Measurements from ENCODE around the gene MLIP.
"Not testable (repeated sequence)": the region's sequence is repeated elsewhere in the genome, so short reads cannot be mapped to it uniquely, and the experiment has no call there.

The MLIP gene

GRCh38 chr6:54140811-54141210, 29.6 kb downstream of the MLIP start:
- DNase-seq (ENCODE audit: low read depth in 2 of 2), result no peak

GRCh38 chr6:54142889-54143519, 31.8 kb downstream of the MLIP start:
- no peak for DNase-seq (ENCODE audit: low read depth in 2 of 2)

DNA sequence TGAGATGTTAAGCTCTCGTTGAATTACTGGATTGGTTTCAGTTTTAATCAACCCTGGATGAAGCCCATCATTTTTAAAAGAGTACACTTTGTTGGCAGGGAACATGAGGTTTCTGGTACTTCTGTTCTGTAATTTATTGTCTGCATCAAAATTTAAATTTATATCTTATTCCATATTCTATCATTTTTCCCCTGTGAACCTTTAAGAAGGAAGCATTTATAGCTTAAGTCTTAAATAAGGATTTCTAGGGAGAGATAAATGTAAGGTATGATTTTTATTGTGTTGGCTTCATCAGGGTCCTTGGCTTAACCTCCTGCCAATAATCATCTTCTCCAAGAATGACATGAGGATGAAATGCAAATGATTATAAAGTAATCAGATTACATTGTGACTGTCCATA, 40.6 kb downstream of the MLIP start:
- no peak for DNase-seq (ENCODE audit: low read depth in 2 of 2)

DNA sequence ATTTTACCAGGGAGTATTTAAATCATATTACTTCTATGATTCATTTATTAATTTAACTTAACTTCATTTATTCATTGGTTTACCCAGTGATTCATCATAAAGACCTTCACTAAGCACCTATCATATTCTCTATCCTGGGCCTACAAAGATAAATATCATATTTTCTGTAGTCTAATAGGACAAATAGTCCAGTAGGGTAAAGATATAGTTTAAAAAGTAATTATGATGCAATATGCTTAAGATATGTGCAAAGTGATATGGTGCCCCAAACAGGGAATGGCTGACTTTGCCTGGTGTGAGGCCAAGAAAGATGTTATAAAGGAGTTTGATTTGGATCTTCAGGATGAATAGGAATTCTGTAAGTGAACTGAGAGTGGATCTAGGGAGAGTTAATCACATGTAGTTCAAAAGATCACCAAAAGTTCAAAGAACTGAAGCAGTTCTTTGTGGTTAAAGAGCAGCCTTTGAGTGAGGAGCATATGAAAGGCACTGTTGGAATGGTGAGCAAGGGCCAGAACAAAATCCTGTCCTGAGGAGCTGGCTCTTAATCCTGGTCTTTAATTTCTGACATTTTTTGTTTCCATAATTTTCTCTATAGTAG, 45.5 kb downstream of the MLIP start:
- no peak for DNase-seq (ENCODE audit: low read depth in 2 of 2)

DNA sequence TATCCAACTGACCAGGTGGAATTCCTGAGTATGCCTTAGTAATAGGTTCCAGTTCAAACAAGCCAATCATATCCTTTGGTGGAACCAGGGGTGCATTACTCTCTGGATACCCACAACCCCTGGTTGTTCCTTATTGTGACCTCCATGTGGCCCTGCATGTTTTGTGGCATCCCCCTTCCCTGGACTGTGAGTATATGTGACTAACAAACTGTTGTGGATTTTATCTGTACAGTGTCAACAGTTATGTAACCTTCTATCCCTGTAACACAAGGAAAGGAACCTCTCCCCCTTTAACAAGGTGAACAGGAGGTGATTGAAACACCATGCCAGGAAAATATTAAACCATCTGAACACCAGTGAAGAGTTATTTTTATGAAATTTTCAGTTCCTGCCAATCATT, 46.2 kb downstream of the MLIP start:
- DNase-seq (ENCODE audit: low read depth in 2 of 2), result no peak

GRCh38 chr6:54173089-54173488, 61.8 kb downstream of the MLIP start:
- DNase-seq (ENCODE audit: low read depth in 2 of 2), result no peak

DNA sequence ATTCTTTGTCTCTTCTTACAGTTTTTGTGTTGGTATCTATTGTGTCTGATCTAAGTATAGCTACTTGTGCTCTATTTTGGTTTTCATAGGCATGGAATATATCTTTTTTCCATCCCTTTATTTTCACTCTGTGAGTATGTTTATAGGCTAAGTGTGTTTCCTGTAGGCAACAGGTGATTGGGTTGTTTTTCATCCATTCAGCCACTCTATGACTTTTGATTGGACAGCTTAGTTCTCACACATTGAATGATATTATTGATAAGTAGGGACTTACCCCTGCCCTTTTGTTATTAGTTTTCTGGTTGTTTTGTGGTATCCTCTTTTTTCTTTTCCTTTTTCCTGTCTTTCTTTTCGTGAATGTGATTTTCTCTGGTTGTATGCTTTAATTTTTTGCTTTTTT, 67.9 kb downstream of the MLIP start:
- DNase-seq (ENCODE audit: low read depth in 2 of 2), result no peak

DNA sequence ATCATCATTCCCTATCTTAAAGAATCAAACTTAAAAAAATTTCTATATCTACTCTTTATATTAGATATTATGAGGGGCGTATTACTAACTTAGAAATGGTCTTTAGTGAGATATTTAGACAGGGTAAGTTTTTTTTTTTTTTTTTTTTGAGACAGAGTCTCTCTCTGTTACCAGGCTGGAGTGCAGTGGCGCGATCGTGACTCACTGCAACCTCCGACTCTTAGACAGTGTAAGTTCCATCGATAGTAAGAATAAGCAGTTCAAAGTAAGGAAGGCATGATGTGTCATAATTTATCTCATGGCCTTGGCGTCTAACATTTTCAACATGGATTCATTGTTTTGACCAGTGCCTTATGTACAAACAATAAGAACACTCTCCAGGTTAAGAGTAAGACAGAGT, 72.4 kb downstream of the MLIP start:
- DNase-seq (ENCODE audit: low read depth in 2 of 2), result no peak

DNA sequence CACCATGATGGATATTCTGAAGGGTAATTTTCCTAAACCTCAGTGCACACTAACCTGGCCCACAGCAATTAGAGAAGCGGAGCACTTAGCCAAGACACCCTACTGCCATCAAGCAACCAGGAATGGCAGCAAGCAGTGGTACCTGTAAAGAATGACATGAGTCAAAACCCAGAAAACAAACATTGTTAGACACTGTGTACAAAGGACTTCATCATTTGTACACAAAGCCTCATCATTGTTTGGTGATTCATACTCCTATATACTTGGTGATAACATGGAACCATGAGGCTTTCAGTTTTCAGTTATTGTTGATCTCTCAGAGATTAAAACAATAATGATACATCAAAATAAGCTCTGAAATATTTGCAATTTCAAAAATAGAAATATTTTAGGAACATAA, 74.6 kb downstream of the MLIP start:
- DNase-seq (ENCODE audit: low read depth in 2 of 2), result no peak

DNA sequence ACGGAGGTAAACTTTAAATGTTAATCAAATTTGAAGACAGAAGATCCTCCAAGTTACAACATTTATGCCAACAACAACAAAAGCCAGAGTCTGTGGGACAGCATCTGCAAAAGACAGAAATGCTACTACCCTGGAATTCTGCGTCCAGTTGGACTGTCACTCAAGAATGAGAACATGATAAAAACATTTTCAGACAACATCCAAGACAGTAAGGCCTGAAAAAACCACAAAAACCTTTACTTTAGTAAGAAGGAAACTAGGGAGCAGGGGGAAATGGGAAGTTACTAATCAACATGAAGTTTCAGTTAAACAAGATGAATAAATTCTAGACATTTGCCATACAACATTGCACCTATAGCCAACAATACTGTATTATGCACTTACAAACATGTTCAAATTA, 77.6 kb downstream of the MLIP start:
- DNase-seq (ENCODE audit: low read depth in 2 of 2), result no peak

DNA sequence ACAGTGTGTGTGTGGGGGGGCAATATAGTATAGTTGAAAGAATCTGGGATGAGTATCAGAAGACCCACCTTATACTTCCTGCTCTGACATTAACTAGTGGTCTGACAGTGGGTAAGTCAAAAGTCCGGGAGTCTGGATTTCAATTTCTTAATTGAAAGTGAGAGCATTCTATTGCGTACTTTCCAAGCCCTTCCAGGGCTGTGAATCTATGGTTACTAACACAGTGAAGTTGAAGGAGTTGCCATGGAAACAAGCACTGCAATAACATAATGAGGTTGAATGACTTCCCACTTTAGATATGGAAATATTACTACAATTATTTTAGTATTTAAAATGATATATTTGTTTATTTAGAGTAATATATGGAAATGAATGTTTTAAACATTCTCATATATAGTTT, 80.2 kb downstream of the MLIP start:
- no peak for DNase-seq (ENCODE audit: low read depth in 2 of 2)

DNA sequence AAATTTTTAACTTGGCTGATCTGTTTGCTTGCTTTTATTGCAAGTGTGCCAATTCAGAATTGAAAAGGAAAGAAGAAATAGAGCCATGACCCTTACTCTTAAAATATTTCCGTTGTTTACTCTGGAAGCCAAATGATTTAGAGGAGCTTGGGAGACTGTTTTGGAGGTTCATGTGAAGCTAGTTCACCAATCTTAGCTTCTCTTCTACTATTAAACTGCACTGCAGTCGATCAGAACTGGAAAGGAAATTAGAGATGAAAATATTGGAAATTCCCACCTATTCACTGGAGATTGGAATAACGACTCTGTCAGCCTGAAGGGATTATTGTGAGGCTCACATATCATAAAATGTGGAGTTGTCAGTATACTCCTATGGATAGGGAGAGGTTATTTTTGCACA, 81.8 kb downstream of the MLIP start:
- no peak for DNase-seq (ENCODE audit: low read depth in 2 of 2)

GRCh38 chr6:54193560-54193959, 82.3 kb downstream of the MLIP start:
- DNase-seq (ENCODE audit: low read depth in 2 of 2), result no peak

GRCh38 chr6:54194067-54194466, 82.8 kb downstream of the MLIP start:
- no peak for DNase-seq (ENCODE audit: low read depth in 2 of 2)

DNA sequence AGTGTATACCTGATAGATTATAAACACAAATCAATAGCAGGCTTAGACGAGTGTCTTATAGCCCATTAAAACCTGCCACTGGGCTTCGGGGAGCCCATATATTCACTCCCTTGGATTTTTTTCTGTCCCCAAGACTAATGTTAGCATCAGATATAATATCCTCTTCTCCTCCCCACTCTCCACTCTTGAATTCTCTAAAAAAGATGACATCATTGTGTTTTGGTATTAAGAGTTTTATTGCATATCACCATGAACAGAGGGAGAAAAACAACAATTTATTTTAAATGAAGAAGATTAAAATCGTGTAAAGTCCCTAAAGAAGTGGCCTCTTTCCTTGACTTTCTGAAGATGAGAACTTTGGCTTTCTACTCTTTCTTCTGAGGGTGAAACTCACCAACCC, 84.4 kb downstream of the MLIP start:
- DNase-seq (ENCODE audit: low read depth in 2 of 2), result no peak

DNA sequence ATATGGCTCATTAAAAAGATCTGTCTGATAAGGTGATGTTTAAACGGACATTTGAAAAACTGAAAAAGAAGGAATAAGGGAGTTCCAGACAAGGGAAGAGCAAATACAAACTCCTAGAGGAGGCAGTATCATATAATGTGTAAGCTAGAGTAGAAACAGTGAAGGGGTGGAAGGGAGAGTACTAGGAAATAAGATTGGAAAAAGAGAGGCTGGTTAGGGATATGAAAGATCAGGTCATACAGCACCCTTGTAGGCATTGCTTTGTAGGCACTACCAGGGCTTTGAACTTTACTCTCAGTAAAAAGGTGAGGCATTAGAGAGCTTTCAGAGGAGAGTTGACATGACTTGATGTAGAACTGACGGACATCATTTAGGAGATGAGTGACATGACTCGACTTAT, 85.7 kb downstream of the MLIP start:
- no peak for DNase-seq (ENCODE audit: low read depth in 2 of 2)

DNA sequence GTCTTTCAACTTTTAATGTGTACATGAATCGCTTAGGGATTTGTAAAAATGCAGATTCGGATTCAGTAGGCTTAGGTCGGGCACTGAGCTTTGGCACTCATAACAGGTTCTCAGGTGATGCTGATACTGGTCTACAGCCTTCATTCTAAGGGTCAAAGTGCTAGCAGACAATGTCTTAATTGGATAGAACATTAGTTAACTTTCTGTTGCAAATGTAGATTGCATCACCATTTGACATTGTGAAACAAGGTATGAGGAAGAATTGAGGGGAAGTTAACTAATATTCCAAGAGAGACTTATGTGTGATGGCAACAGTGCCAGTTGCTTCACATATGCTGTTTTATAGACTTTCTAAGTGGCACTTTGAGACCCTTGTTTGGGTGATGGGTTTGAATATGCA, 86.9 kb downstream of the MLIP start:
- DNase-seq (ENCODE audit: low read depth in 2 of 2), result no peak

DNA sequence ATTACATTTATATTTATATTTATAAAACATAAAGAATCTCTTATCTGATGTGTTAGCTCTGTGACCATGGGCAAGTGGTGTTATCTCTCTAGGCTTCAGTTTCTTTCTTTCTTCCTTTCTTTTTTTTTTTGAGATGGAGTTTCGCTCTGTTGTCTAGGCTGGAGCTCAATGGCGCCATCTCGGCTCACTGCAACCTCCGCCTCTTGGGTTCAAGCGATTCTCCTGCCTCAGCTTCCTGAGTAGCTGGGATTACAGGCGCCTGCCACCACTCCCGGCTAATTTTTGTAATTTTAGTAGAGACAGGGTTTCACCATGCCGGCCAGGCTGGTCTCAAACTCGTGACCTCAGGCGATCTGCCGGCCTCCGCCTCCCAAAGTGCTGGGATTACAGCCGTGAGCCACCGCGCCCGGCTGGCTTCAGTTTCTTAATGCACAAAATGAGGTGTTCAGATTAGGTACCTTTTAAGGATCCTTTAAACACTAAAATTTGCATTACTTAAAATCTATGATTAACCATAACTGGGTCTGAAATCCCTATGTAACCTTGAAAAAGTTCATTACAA, 92.3 kb downstream of the MLIP start:
- DNase-seq (ENCODE audit: low read depth in 2 of 2), result not testable (repeated sequence)

GRCh38 chr6:54204921-54205591, 93.8 kb downstream of the MLIP start:
- no peak for DNase-seq (ENCODE audit: low read depth in 2 of 2)

- no peak for DNase-seq (ENCODE audit: low read depth in 2 of 2)
Observed at GRCh38 chr6:54206510-54206909, 95.3 kb downstream of the MLIP start.

DNA sequence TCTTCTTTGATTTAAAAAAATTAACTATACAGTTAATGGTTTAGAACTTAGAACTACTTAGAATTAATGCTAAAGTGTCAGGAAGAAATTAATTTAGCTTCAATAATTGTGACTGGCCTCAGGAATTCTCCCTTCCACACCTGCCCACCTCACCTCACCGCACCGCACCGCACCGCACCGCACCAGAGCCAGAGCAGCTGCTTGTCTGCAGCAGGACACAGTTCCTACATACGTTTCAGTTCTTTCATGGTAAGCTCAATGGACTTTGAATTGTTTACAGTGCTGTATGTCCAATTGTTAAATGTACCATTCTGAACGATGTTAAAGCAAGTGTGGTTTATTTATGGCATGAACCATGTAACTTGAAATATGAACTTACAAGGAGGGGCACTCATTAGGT, 98.7 kb downstream of the MLIP start:
- DNase-seq (ENCODE audit: low read depth in 2 of 2), result not testable (repeated sequence)

- DNase-seq (ENCODE audit: low read depth in 2 of 2), result no peak
Observed at GRCh38 chr6:54214286-54214685, 103.0 kb downstream of the MLIP start.

DNA sequence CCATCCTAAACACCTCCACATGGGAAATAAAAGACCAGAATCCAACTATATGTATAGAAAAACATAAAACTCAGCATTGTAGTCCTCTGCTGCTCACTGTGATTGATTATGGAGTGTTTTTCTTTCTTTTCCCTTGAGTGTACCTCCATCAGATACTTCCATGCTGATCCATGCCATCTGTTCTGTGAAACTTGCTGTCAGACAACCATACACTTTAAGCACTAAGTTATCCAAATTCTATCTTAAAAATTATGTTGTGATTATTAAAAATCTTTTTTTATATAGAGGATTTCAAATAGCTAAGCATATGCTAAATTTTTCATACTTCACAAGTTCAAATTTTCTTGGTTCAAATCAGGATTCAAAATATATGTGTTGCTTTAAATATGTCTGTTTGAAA, 105.1 kb downstream of the MLIP start:
- no peak for DNase-seq (ENCODE audit: low read depth in 2 of 2)

All from stimulated activated CD8-positive, alpha-beta memory T cell treated with anti-CD3 and anti-CD28 coated beads, Interleukin-15, amount 100 ng/mL, for 48 hours (primary cell).